Cerebellar cortex (tissue), 1 donor: ENCODE results near the gene KLRC2.
"Not testable (repeated sequence)": the region's sequence is repeated elsewhere in the genome, so short reads cannot be mapped to it uniquely, and the experiment has no call there.

Experiments
- DNase-seq: peaks from one replicate; pipeline ENCODE4 v3.0.0-alpha.2; 2015; ENCODE audit warnings: low spot score

KLRC2 gene

GRCh38 chr12:10405294-10405693 lies 30.5 kb downstream of the KLRC2 start:
- no peak for DNase-seq

GRCh38 chr12:10404798-10405197 lies 31.0 kb downstream of the KLRC2 start:
- no peak for DNase-seq

DNA sequence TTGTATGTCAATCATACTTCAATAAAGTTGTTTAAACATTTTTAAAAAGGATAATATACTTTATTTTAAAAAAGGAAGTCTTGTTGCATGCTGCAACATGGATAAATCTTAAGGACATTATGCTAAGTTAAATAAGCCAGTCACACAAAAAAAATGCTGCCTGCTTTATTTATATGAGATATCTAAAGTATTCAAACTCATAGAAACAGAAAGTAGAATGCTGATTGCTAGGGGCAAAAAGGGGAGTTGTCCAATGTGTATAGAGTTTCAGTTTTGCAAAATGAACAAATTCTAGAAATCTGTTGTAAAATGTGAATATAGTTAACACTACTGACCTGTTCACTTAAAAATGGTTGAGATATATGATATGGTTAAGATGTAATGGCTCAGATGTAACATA lies 35.0 kb downstream of the KLRC2 start:
- no peak for DNase-seq

- DNase-seq, result no peak
Observed at GRCh38 chr12:10398168-10398567, 37.6 kb downstream of the KLRC2 start.

DNA sequence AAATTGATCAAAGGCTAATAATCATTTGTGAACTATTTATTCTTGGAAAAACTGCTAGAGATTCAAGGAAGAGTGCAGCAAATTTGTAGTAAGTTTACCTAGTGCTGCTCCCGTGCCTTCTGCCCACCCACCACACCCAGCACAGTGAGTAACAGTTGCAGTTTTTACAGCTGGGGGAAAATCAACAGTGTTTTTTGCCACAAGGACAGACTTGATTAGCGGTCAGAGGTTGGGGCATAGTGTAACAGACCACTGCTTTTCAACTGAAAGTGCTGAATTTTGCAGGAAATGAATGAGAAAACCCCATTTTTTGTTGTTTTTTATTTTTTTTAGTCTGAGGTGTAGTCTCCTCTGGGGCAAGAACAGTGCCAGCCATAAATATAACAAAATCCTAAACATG lies 38.5 kb downstream of the KLRC2 start:
- DNase-seq, result no peak

DNA sequence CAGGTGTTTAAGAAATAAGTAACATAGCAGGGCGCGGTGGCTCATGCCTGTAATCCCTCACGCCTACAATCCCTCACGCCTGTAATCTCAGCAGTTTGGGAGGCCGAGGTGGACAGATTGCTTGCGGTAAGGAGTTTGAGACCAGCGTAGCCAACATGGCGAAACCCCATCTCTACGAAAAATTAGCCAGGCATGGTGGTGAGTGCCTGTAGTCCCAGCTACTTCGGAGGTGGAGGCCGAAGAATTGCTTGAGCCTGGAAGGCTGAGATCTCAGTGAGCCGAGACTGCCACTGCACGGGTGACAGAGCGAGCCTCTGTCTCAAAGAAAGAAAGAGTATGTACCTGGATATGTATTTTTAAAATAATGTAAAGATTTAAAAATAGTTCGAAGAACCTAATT lies 39.6 kb downstream of the KLRC2 start:
- not testable (repeated sequence) for DNase-seq

DNA sequence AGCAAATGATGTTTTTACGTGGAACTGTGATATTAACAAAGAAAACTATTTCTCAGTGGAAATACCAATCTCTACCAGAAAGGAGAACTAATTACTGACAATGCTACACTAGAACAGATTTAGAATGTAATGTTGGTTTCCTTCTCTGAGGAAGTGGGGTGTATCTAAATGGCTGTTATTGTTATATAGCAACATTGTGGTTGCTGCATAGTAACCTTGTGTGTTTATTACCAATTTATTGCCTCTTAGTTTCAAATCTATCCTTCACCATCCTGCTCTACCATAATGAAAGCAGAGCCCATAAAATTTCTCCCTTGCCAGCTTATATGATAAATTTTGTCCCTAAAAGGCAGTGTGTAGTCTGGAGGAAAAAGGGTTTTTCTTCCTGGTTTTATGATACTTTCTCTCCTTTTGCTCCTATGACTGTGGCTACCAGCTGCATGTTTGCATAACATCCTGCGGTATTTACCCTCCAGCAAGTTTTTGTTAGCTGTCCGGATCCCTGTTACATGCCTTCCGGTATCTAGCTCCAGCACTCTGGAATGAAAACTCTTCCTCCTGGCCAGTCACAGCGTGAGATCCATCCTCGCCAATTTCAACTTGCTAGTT lies 40.3 kb downstream of the KLRC2 start:
- DNase-seq, result peak; percentile 5

GRCh38 chr12:10394531-10395152 lies 41.2 kb downstream of the KLRC2 start:
- not testable (repeated sequence) for DNase-seq

GRCh38 chr12:10393291-10393690 lies 42.5 kb downstream of the KLRC2 start:
- DNase-seq, result no peak

GRCh38 chr12:10392394-10392930 lies 43.3 kb downstream of the KLRC2 start:
- peak; percentile 17 for DNase-seq

GRCh38 chr12:10390991-10391390 lies 44.8 kb downstream of the KLRC2 start:
- not testable (repeated sequence) for DNase-seq

GRCh38 chr12:10389904-10390303 lies 45.9 kb downstream of the KLRC2 start, which contains the start of gene KLRK1:
KLRK1 (minus strand) TSS chr12:10390041; CDS start chr12:10388810, 1,231 bp downstream.
- DNase-seq, result no peak

DNA sequence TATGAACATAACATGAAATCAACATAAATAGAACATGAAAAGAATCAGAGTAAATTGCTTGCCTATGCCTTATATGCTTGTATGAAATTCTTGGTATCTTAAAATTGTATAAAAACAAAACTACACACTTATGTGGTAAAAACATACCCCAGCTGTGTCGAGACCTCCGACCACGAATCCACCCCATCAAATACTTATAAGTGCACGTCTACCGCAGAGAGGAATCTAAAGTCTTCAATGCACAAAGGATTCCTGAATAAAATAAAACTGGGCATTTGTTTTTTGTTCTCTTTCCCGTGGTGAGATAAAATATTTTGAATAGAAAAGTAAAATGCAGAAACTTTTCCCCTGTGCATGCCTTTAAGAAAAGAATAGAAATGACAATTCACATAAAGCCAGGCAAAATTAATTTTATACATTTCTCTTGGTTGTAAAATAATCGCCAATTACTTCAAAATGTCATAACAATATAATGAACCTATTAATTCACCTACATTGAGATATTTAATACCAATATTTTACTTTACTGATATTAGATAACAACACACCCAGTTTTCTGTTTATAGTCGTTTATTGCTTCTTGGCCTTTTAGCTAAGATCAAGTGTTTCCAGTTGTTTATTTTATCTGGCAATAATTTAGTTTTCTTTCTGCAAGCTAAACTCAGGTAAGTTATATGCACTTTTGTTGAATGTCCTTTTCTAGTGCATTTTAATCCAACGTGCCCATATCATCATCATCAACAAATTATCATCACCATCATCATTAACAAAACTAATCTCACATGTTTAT lies 47.0 kb downstream of the KLRC2 start:
- DNase-seq, result no peak

- not testable (repeated sequence) for DNase-seq
Observed at GRCh38 chr12:10387498-10387897, 48.3 kb downstream of the KLRC2 start.

- no peak for DNase-seq
Observed at GRCh38 chr12:10386857-10387256, 49.0 kb downstream of the KLRC2 start.

- DNase-seq, result no peak
Observed at GRCh38 chr12:10385166-10385613, 50.6 kb downstream of the KLRC2 start.

DNA sequence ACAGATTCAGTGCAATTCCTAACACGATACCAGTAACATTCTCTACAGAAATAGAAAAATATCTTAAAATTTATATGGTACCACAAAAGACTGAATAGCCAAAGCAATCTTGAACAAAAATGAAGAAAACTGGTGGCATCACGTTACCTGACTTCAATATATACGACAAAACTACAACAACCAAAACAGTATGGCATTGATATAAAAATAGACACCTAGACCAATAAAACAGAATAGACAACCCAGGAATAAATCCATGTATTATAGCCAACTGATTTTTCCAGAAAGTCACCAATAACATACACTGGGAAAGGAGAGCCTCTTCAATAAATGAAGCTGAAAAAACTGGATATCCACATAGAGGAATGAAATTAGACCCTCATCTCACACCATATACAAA lies 51.6 kb downstream of the KLRC2 start:
- DNase-seq, result no peak

- no peak for DNase-seq
Observed at GRCh38 chr12:10381928-10382628, 53.7 kb downstream of the KLRC2 start.
